Central memory CD8-positive, alpha-beta T cell (primary cell): ENCODE data around the gene NAGK.
"Not testable (repeated sequence)": the region's sequence is repeated elsewhere in the genome, so short reads cannot be mapped to it uniquely, and the experiment has no call there.

ENCODE experiments used
- ATAC-seq: fragments of 150-1000 bp; cut with Tn5 transposase; replicated peaks from 2 replicates; pipeline ENCODE4 v1.10.0; 2022; ENCODE audit warnings: mild to moderate bottlenecking, moderate FRiP score, moderate number of reproducible peaks; ENCODE audit not compliant: poor library complexity, severe bottlenecking; ENCODE audit errors: extremely low read depth
- DNase-seq, 2 donors: peaks; one replicate each; pipeline ENCODE4 v3.0.0; 2021; ENCODE audit warnings: low spot score in 2 of 2
- H3K27ac Mint-ChIP-seq: one replicate; pipeline ENCODE4 v1.8.0; 2022; ENCODE audit warnings: low read depth, mild to moderate bottlenecking, moderate library complexity, mixed read lengths
- H3K27me3 Mint-ChIP-seq: one replicate; pipeline ENCODE4 v1.8.0; 2022; ENCODE audit warnings: mixed read lengths
- H3K36me3 Mint-ChIP-seq: one replicate; pipeline ENCODE4 v1.8.0; 2022; ENCODE audit warnings: mild to moderate bottlenecking, moderate library complexity, mixed read lengths; ENCODE audit not compliant: insufficient read depth
- H3K4me1 Mint-ChIP-seq: one replicate; pipeline ENCODE4 v1.8.0; 2022; ENCODE audit warnings: mixed read lengths
- H3K4me3 Mint-ChIP-seq: one replicate; pipeline ENCODE4 v1.8.0; 2022; ENCODE audit warnings: mild to moderate bottlenecking, moderate library complexity, mixed read lengths
- H3K9me3 Mint-ChIP-seq: one replicate; pipeline ENCODE4 v1.8.0; 2022; ENCODE audit warnings: mixed read lengths

NAGK gene

DNA sequence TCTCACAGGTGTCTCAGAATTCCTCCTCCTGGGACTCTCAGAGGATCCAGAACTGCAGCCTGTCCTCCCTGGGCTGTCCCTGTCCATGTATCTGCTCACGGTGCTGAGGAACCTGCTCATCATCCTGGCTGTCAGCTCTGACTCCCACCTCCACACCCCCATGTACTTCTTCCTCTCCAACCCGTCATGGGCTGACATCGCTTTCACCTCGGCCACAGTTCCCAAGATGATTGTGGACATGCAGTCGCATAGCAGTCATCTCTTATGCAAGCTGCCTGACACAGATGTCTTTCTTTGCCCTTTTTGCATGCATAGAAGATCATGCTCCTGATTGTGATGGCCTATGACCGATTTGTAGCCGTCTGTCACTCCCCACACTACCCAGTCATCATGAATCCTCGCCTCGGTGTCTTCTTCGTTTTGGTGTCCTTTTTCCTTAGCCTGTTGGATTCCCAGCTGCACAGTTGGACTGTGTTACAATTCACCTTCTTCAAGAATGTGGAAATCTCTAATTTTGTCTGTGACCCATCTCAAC is 13.2 kb upstream of the NAGK start:
- H3K9me3 Mint-ChIP-seq, DNase-seq, H3K27ac Mint-ChIP-seq, H3K36me3 Mint-ChIP-seq, H3K4me3 Mint-ChIP-seq, H3K4me1 Mint-ChIP-seq, ATAC-seq: not testable (repeated sequence)
- H3K27me3 Mint-ChIP-seq, result peaks cover 19% of the 10 kb centered on the region

- ATAC-seq, result no peak
Observed at GRCh38 chr2:71060211-71060610, 8.2 kb upstream of the NAGK start.

DNA sequence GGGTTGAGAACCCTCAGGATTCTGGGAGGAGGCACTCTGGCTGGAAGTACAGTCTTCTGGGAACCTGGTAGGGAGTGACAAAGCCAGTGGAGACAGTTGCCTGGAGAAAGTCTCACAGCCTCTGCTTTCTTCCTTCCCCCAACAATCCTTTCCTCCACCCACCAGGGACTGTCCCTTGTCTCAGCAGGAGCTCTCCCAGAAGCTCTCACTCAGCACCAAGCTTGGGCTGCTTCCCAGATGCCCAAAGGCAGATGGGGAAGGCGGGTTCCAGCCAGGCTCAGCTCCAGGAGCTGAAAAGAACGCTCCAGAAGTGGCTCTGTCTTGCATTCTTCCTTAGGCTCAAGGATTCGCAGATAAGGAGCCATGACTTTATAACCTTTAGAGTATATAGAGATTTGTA is 7.6 kb upstream of the NAGK start:
- Mint-ChIP-seq H3K36me3 (peaks cover 5% of the 10 kb centered on the region), H3K9me3 (no peaks in the 10 kb centered on the region), H3K4me1 (no peaks in the 10 kb centered on the region), H3K27ac (no peak overlapping the region), H3K4me3 (no peak overlapping the region), H3K27me3 (peaks cover 35% of the 10 kb centered on the region)
- DNase-seq (no peak), ATAC-seq (no peak)

More at GRCh38 chr2:71060211-71060610, 8.2 kb upstream of the NAGK start:
- Mint-ChIP-seq H3K27ac (no peak overlapping the region), H3K4me3 (no peak overlapping the region), H3K9me3 (no peaks in the 10 kb centered on the region), H3K4me1 (no peaks in the 10 kb centered on the region), H3K27me3 (peaks cover 35% of the 10 kb centered on the region), H3K36me3 (peaks cover 3% of the 10 kb centered on the region)
- DNase-seq, result no peak

DNA sequence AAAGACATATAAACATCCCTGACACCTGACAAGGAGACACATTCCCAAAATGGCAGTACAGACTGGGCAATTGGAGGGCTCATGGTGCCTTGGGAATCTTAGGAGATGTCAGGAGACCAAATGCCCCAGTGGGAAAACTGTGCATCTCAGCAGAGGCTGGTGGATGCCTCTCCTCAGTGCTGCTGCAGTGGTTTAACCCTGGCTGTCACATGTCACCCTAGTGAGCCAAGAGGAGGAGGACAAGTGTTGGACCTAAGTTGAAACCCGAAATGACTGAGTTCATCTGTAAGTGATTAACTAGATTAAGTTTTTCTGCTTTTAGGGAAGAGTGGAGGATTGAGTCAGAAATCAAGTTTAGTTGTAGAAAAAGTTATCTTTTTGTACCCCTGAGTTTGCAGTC is 5.2 kb upstream of the NAGK start:
- ATAC-seq, result no peak
- Mint-ChIP-seq H3K4me1 (peaks cover 11% of the 10 kb centered on the region), H3K9me3 (no peaks in the 10 kb centered on the region), H3K27me3 (peaks cover 35% of the 10 kb centered on the region), H3K4me3 (no peak overlapping the region), H3K27ac (no peak overlapping the region), H3K36me3 (peaks cover 10% of the 10 kb centered on the region)
- no peak for DNase-seq

- H3K36me3 Mint-ChIP-seq, result peaks cover 18% of the 10 kb centered on the region
- no peak for ATAC-seq
- H3K9me3 Mint-ChIP-seq, result no peaks in the 10 kb centered on the region
- H3K4me3 Mint-ChIP-seq, result no peak overlapping the region
- no peak overlapping the region for H3K27ac Mint-ChIP-seq
- no peak for DNase-seq
- peaks cover 26% of the 10 kb centered on the region for H3K27me3 Mint-ChIP-seq
- H3K4me1 Mint-ChIP-seq, result peaks cover 18% of the 10 kb centered on the region
Observed at GRCh38 chr2:71064110-71064611, 4.3 kb upstream of the NAGK start.

DNA sequence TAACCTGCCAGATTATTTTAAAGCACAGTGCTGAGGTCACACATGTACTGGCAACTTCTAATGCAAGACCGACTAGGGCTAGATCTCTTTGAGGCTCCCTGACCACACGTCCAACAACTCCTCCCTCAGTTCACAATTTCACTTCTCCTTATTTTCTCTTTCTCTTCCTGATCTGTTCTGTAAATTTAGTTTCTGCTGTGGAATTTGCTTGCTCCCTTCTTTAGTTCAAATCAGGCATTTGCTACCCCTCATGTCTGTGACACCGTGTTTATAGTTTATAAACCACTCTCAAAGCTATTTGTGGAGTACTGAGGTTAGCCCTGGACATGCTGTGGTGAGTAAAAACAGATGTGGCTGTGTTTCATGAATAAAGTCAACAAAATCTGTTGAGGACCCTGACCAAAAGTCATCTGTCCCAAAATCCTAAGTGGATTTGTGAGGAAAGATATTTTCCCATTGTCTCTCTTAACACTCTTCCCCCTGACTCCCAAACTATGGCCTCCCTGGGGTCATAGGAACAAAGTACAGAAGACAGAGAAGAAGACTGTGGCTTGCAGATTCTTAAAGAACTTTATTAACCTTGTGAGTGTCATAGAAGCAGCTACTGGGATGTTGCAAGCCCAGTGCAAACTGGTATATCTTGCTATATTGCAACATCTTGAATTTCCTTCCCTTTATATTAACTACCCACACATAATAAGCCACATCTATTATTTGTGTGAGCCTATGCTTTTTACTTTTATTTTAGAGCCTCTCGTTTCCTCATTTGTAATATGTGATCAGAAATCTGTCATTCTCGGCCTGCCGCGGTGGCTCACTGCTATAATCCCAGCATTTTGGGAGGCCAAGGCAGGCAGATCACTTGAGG is 3.5 kb upstream of the NAGK start:
- peaks cover 18% of the 10 kb centered on the region for H3K27me3 Mint-ChIP-seq
- H3K4me3 Mint-ChIP-seq, result no peak overlapping the region
- no peak for DNase-seq
- H3K36me3 Mint-ChIP-seq, result peaks cover 18% of the 10 kb centered on the region
- no peaks in the 10 kb centered on the region for H3K9me3 Mint-ChIP-seq
- peaks cover 26% of the 10 kb centered on the region for H3K4me1 Mint-ChIP-seq
- no peak for ATAC-seq
- H3K27ac Mint-ChIP-seq, result peak overlapping the region; percentile 41

DNA sequence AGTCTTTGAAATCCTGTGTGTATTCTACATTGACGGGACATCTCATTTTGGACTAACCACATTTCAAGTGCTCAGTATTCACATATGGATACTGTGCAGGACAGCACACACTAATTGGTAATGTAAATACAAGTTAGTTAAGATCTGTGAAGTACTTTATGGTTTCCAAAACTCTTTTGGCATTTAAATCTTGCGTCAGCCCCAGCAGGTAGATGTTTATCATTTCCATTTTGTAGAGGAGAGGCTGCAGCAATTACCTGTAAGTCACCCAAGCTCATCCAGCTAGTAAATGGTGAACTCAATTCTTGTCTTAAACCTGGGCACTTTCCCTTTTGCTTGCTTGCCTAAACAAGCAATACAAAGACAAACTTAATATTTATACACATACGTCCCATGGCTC is 1.6 kb upstream of the NAGK start:
- Mint-ChIP-seq H3K4me3 (no peak overlapping the region), H3K36me3 (peaks cover 21% of the 10 kb centered on the region), H3K27me3 (no peaks in the 10 kb centered on the region), H3K27ac (peak overlapping the region; percentile 99), H3K9me3 (no peaks in the 10 kb centered on the region), H3K4me1 (peaks cover 43% of the 10 kb centered on the region)
- no peak for DNase-seq
- no peak for ATAC-seq

DNA sequence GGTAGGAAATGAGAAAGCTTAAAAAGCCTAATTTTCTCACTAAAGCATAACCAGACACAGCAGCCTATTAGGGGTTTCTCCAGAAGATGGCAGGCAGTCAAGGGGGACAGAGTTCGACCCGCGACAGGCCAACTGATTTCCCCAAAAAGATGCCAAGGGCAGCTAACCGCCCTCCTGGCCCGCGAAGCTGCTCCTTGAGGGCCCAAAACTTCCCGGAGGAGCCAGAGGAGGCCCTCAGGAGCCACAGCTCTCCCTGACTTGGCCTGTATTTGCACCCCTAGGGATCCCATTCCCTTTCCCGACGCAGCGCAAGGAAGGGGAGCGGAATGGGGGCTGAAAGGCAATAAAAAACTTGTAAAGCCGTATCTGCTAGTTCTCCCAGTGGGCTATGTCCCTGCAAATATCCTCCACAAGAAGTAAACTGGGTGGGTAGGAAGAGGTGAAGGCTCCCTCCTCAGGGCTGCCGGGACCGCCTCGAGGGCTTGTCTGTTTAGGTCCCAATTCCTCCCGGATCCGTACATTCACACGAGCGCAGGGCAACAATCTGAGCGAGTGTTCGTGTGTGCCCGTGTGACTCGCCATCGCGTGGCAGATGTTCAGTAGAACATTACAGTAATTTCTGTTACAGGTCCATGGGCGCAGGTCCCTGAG is 756 bp upstream of the NAGK start:
- DNase-seq (no peak), ATAC-seq (no peak)
- Mint-ChIP-seq H3K9me3 (no peaks in the 10 kb centered on the region), H3K27ac (peak overlapping the region; percentile 99), H3K4me3 (peak overlapping the region; percentile 91), H3K27me3 (no peaks in the 10 kb centered on the region), H3K36me3 (peaks cover 23% of the 10 kb centered on the region), H3K4me1 (peaks cover 52% of the 10 kb centered on the region)

GRCh38 chr2:71069376-71069775 is 928 bp downstream of the NAGK start:
- no peaks in the 10 kb centered on the region for H3K9me3 Mint-ChIP-seq
- ATAC-seq, result no peak
- H3K4me1 Mint-ChIP-seq, result peaks cover 66% of the 10 kb centered on the region
- H3K36me3 Mint-ChIP-seq, result peaks cover 32% of the 10 kb centered on the region
- H3K27ac Mint-ChIP-seq, result peak overlapping the region; percentile 92
- H3K4me3 Mint-ChIP-seq, result peak overlapping the region; percentile 91
- no peak for DNase-seq
- no peaks in the 10 kb centered on the region for H3K27me3 Mint-ChIP-seq

- Mint-ChIP-seq H3K27ac (peak overlapping the region; percentile 92), H3K9me3 (no peaks in the 10 kb centered on the region), H3K36me3 (peaks cover 35% of the 10 kb centered on the region), H3K27me3 (no peaks in the 10 kb centered on the region), H3K4me1 (peaks cover 66% of the 10 kb centered on the region), H3K4me3 (peak overlapping the region; percentile 91)
- DNase-seq (no peak), ATAC-seq (no peak)
Observed at GRCh38 chr2:71070294-71071093, 2.0 kb downstream of the NAGK start.

DNA sequence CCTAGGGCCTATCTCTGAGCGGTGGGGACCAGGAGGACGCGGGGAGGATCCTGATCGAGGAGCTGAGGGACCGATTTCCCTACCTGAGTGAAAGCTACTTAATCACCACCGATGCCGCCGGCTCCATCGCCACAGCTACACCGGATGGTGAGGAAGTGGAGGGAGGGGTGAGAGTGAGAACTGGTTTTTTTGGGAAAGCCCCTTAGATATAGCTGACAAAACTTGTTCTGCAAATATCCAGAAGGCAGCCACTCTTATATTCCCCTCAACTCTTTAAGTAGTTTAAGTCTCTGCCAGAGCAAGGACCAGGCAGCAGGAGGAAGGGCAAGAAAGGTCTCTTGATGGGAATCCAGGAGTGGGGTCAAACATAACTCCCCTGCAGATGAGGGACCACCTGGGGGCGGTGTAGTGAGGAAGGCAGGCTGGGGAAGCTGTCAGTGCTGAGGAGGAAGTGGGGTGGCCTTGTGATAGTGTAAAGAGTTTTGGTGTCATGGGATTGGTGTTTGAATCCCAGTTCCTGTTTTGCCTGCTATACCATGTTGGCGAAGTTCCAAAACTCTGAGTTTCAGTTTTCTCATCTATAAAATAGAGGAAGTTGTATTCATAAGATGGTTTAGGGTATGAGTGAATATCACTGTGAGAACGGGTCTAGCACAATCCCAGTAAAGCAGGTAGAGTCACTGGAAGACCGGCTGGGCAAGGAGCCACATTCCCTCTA is 3.4 kb downstream of the NAGK start:
- H3K36me3 Mint-ChIP-seq, result peaks cover 36% of the 10 kb centered on the region

DNA sequence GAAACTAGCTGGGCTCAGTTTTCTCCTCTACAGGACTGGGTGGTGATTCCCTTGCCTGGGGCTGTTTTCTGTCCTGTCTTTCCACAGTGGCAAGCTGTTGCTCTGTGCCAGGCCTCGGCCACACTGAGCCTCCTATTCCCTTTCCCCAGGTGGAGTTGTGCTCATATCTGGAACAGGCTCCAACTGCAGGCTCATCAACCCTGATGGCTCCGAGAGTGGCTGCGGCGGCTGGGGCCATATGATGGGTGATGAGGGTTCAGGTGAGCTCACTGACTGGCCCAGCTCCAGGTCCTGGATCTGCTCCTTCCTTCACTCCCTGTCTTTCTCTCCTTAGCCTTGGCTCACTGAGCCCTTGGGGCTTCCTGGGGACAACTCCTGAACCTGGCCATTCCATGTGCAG is 4.0 kb downstream of the NAGK start:
- Mint-ChIP-seq H3K36me3 (peaks cover 42% of the 10 kb centered on the region), H3K4me3 (no peak overlapping the region), H3K27ac (peak overlapping the region; percentile 92), H3K9me3 (no peaks in the 10 kb centered on the region), H3K27me3 (no peaks in the 10 kb centered on the region), H3K4me1 (peaks cover 62% of the 10 kb centered on the region)
- ATAC-seq (no peak), DNase-seq (no peak)

More for the DNA sequence above, 3.4 kb downstream of the NAGK start:
- Mint-ChIP-seq H3K9me3 (no peaks in the 10 kb centered on the region), H3K4me1 (peaks cover 66% of the 10 kb centered on the region), H3K4me3 (peak overlapping the region; percentile 55), H3K27ac (peak overlapping the region; percentile 92), H3K27me3 (no peaks in the 10 kb centered on the region)
- ATAC-seq (peak; percentile 11), DNase-seq (peak in 1 of 2 donors; percentile 18)
